Epithelial cell of proximal tubule (primary cell): ENCODE results near the gene PREPL. TPM values are rescaled to one million over a fixed set of nuclear protein-coding genes. Genes with fewer than 3 reads are reported as not detected.

ENCODE experiments used
- DNase-seq: peaks from one replicate; pipeline ENCODE4 v3.0.0-alpha.2; 2011; ENCODE audit warnings: low read depth
- H3K4me3 ChIP-seq: 2 replicates; pipeline ENCODE4 v1.5.1; 2011; ENCODE audit warnings: low read depth, mild to moderate bottlenecking, low read length
- CTCF ChIP-seq: conservative IDR thresholded peaks from 2 replicates; pipeline ENCODE4 v1.5.1; 2012; ENCODE audit warnings: low read depth, mild to moderate bottlenecking, low read length
- total RNA-seq: library from RNA; depleted of rRNA; stranded (reverse); fragments of >200 nt; gene quantifications from 2 replicates; pipeline ENCODE4 v1.2.3, GENCODE V29; 2015

The PREPL gene
- total RNA-seq, 1 donor from 2014 or later = 15.2 TPM

DNA sequence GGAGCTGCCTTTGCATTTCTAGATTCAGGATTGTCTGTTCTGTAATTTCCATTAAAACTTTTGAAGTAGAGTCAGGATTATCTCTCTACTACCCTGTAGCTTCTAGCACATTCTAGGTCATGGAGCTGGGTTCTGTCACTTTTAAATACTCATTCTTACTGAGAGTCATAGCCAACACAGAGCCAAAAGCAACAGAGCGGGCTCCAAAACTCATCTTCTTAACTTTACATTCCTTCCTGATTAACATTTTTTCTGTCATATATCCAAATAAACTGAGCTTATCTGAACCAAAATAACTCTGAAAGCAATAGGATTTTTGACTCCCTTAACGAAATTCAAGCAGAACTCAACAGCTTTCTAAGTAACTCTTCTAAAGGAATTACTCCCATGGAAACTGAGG is 12.9 kb downstream of the PREPL start:
- no peak for DNase-seq

DNA sequence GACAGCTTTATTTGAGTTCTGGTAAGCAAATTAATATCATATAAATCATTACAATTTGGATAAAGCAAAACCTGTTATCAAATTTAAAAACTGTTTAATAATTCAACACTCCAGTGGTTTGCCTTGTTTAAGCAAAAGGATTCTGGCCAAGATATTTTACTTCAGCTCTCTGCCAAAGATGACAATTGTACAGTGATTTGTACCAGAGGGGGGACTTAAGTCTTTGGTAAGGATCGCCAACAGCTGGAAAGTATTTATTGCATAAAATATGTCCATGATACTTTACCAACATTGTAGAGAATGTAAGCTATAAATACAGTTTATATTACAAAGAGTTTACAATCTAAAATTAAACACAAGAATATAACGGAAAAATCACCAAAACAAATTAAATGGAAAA is 13.8 kb downstream of the PREPL start:
- H3K4me3 ChIP-seq = no peak overlapping the region
- TF ChIP-seq CTCF = no peak
- no peak for DNase-seq

More for the DNA sequence above, 12.9 kb downstream of the PREPL start:
- no peak for TF ChIP-seq CTCF
- no peak overlapping the region for H3K4me3 ChIP-seq

DNA sequence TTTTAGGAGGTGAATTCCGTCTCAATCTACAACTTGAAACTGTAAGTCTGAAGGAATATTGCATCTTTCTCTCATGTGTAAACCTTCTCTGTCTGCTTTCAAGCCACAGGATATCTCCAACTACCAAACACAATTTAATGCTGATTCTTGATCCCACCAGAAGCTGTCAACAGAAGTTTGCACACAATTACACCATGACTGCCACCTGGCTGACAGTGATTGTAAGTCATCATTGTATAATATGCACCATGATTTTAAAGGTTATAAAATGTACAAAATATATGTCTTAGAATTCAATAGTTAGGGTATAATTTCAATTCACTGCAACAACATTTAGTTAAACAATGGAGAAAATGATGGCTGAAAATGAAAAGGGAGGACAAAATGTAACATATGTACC is 18.4 kb downstream of the PREPL start:
- peak; percentile 57 for TF ChIP-seq CTCF
- H3K4me3 ChIP-seq = no peak overlapping the region
- DNase-seq = no peak

GRCh38 chr2:44335806-44336538 is 25.3 kb downstream of the PREPL start:
- no peak overlapping the region for H3K4me3 ChIP-seq
- no peak for TF ChIP-seq CTCF
- no peak for DNase-seq

- no peak for DNase-seq
- no peak for TF ChIP-seq CTCF
- no peak overlapping the region for H3K4me3 ChIP-seq
Measured at GRCh38 chr2:44333994-44334393, 27.3 kb downstream of the PREPL start.

DNA sequence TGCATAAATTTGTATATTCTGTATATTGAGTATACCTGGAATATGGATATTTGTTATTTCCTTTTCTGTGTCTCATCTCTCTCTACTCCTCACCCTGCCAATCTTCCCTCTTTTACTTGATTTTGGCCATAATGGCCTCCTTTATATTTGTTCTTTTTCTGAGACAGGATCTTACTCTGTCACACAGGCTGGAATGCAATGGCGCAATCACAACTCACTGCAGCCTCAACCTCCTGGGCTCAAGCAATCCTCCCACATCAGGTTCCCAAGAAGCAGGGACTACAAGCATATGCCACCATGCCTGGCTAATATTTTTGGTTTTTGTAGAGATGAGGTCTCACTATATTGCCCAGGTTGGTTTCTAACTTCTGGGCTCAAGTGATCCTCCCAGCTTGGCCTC is 30.5 kb downstream of the PREPL start:
- no peak for DNase-seq
- no peak for TF ChIP-seq CTCF
- H3K4me3 ChIP-seq = no peak overlapping the region

GRCh38 chr2:44329343-44329742 is 32.0 kb downstream of the PREPL start:
- no peak for DNase-seq
- H3K4me3 ChIP-seq = no peak overlapping the region
- TF ChIP-seq CTCF = no peak
